ENCODE results near the gene RCCD1.

RCCD1 gene

DNA sequence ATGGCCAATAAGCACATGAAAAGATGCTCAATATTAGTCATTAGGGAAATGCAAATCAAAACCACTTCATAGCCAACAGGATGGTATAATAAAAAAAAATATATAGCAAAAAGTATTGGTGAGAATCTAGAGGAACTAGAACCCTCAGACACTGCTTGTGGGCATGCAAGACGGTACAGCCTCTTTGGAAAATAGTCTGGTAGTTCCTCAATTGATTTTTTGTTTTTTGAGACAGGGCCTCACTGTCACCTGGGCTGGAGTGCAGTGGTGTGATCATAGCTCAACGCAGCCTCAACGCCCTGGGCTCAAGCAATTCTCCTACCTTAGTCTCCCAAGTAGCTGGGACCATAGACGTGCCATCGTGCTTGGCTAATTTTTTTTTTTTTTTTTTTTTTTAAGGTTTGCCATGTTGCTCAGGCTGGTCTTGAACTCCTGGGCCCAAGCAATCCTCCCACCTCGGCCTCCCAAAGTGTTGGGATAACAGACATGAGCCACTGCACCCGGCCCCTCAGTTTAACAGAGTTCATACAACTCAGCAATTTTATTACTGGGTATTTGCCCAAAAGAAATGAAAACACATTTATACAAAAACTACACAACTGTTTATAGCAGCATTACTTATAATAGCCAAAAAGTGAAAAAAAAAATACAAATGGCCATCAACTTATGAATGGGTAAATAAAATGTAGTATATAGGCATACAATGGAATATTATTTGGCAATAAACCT, 34.5 kb downstream of the RCCD1 start:
- no peaks in the 10 kb centered on the region for H3K27me3 ChIP-seq (ENCODE audit: insufficient read depth, low read length)
- H3K4me3 ChIP-seq (ENCODE audit: low read depth, low read length, poor library complexity, severe bottlenecking): peak overlapping the region; percentile 46
- TF ChIP-seq CTCF (IDR thresholded peaks at IDR 0.05; ENCODE audit: low read length) (no peak), EZH2 (IDR thresholded peaks at IDR 0.05; ENCODE audit: borderline replicate concordance, low read length) (no peak)
- H2AFZ ChIP-seq (ENCODE audit: low read length): no peak overlapping the region
- H3K27ac ChIP-seq (ENCODE audit: low read depth, low read length, poor library complexity, severe bottlenecking): peak overlapping the region; percentile 77
- peaks cover 97% of the 10 kb centered on the region for H3K79me2 ChIP-seq (ENCODE audit: insufficient read depth, low read length)
- H3K4me1 ChIP-seq (ENCODE audit: insufficient read depth, low read length, severe bottlenecking): peaks cover 71% of the 10 kb centered on the region
- H4K20me1 ChIP-seq (ENCODE audit: insufficient read depth, low read length): no peaks in the 10 kb centered on the region
- no peaks in the 10 kb centered on the region for H3K9me3 ChIP-seq (ENCODE audit: low read length)
- H3K4me2 ChIP-seq (ENCODE audit: low read length): peak overlapping the region; percentile 72
- no peaks in the 10 kb centered on the region for H3F3A ChIP-seq (ENCODE audit: insufficient read depth, low read length)
- peak overlapping the region; percentile 61; the same call in 1 of the 2 replicates for H3K9ac ChIP-seq (ENCODE audit: low read length)
- H3K9me2 ChIP-seq (ENCODE audit: low read depth, low read length): no peaks in the 10 kb centered on the region
- H3K36me3 ChIP-seq (ENCODE audit: insufficient read depth, low read length): peaks cover 13% of the 10 kb centered on the region; the same call in 1 of the 2 replicates

GRCh38 chr15:90990446-90990845, 35.8 kb downstream of the RCCD1 start:
- Histone ChIP-seq H3K4me2 (ENCODE audit: low read length) (peak overlapping the region; percentile 26; the same call in 1 of the 2 replicates), H3F3A (ENCODE audit: insufficient read depth, low read length) (no peaks in the 10 kb centered on the region), H4K20me1 (ENCODE audit: insufficient read depth, low read length) (no peaks in the 10 kb centered on the region), H3K36me3 (ENCODE audit: insufficient read depth, low read length) (peaks cover 7% of the 10 kb centered on the region; the same call in 1 of the 2 replicates), H3K4me3 (ENCODE audit: low read depth, low read length, poor library complexity, severe bottlenecking) (no peak overlapping the region), H3K27me3 (ENCODE audit: insufficient read depth, low read length) (no peaks in the 10 kb centered on the region), H3K9ac (ENCODE audit: low read length) (no peak overlapping the region), H3K27ac (ENCODE audit: low read depth, low read length, poor library complexity, severe bottlenecking) (no peak overlapping the region), H3K9me2 (ENCODE audit: low read depth, low read length) (no peaks in the 10 kb centered on the region), H2AFZ (ENCODE audit: low read length) (no peak overlapping the region), H3K79me2 (ENCODE audit: insufficient read depth, low read length) (peaks cover 93% of the 10 kb centered on the region), H3K4me1 (ENCODE audit: insufficient read depth, low read length, severe bottlenecking) (peaks cover 72% of the 10 kb centered on the region), H3K9me3 (ENCODE audit: low read length) (no peaks in the 10 kb centered on the region)
- no peak for TF ChIP-seq CTCF (IDR thresholded peaks at IDR 0.05; ENCODE audit: low read length)
- no peak for TF ChIP-seq EZH2 (IDR thresholded peaks at IDR 0.05; ENCODE audit: borderline replicate concordance, low read length)

DNA sequence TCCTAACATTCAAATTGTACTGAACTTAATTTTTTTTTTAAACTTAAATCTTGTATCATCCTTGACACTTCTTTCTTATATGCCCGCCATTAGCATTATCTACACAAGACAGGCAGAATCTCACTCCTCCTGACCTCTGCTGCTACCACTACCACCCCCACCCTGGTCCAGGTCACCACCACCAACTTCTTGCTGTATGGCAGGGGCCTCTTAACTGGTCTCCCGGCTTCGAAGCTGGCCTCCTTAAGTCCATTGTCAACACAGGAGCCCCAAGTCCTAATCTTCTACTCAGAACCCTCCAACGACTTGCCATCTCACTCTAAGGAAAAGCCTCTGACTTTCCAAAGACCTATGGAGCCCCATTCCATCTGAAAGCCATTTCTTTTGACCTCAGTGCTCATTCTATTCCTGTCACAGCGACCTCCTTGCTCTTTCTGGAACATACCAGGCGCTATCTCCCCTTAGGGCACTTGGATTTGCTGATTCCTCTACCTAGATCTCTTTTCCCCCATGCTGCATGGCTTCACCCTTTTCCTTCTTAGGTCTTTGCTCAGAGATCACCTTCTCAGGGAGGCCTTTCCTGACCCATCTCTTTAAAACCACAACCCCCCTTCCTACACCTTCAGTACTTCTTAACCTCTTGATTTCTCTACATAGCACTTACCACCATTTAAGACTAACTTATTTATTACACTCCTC, 37.1 kb downstream of the RCCD1 start:
- Histone ChIP-seq H2AFZ (ENCODE audit: low read length) (no peak overlapping the region), H3K9me3 (ENCODE audit: low read length) (no peaks in the 10 kb centered on the region), H3K27me3 (ENCODE audit: insufficient read depth, low read length) (no peaks in the 10 kb centered on the region), H3K4me3 (ENCODE audit: low read depth, low read length, poor library complexity, severe bottlenecking) (peak overlapping the region; percentile 47), H3K4me2 (ENCODE audit: low read length) (peak overlapping the region; percentile 90), H3K9ac (ENCODE audit: low read length) (peak overlapping the region; percentile 24; the same call in 1 of the 2 replicates), H4K20me1 (ENCODE audit: insufficient read depth, low read length) (no peaks in the 10 kb centered on the region), H3K9me2 (ENCODE audit: low read depth, low read length) (no peaks in the 10 kb centered on the region), H3K36me3 (ENCODE audit: insufficient read depth, low read length) (no peaks in the 10 kb centered on the region), H3K79me2 (ENCODE audit: insufficient read depth, low read length) (peaks cover 83% of the 10 kb centered on the region), H3K4me1 (ENCODE audit: insufficient read depth, low read length, severe bottlenecking) (peaks cover 69% of the 10 kb centered on the region), H3K27ac (ENCODE audit: low read depth, low read length, poor library complexity, severe bottlenecking) (peak overlapping the region; percentile 79), H3F3A (ENCODE audit: insufficient read depth, low read length) (no peaks in the 10 kb centered on the region)
- TF ChIP-seq CTCF (IDR thresholded peaks at IDR 0.05; ENCODE audit: low read length) (no peak), EZH2 (IDR thresholded peaks at IDR 0.05; ENCODE audit: borderline replicate concordance, low read length) (no peak)
